KOPT-K1 (cell line): Measurements from ENCODE around the gene LAMA2.
"Not testable (repeated sequence)": the region's sequence is repeated elsewhere in the genome, so short reads cannot be mapped to it uniquely, and the experiment has no call there.

Experiments used
- H3K27ac ChIP-seq: fragments of 200-600 bp; sonication (generic); 2 replicates; pipeline ENCODE4 v1.5.1; 2016; ENCODE audit warnings: antibody characterized with exemption, mild to moderate bottlenecking, low read depth, low read length; ENCODE audit not compliant: poor library complexity, severe bottlenecking
- H3K36me3 ChIP-seq: fragments of 200-600 bp; sonication (generic); 2 replicates; pipeline ENCODE4 v1.5.1; 2017; ENCODE audit warnings: antibody characterized with exemption, mild to moderate bottlenecking, low read length, moderate library complexity; ENCODE audit not compliant: insufficient read depth
- H3K9me3 ChIP-seq: fragments of 200-600 bp; sonication (generic); 2 replicates; pipeline ENCODE4 v1.5.1; 2017; ENCODE audit warnings: antibody characterized with exemption, low read length, mild to moderate bottlenecking; ENCODE audit not compliant: insufficient read depth, poor library complexity, severe bottlenecking

LAMA2 gene

DNA sequence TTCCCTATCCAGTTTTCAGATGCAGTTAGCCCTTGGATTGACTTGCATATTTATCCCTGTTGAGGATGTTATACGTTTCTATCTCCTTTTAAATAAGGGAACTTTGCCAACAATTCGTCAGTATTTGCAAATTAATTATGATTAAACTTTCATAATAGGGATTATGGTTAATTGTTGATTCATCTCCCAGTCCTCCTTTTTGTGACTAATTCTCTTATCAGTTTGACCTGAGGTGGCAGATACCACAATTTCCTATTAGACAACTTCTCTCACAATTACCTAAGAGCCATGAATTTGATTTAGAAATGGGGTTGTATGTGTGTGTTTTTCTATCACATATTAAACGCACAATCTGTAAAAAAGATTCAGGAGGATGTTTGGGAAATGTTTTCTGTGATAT is 172.9 kb downstream of the LAMA2 start:
- no peaks in the 10 kb centered on the region for H3K9me3 ChIP-seq
- H3K36me3 ChIP-seq, result no peaks in the 10 kb centered on the region
- no peak overlapping the region for H3K27ac ChIP-seq

GRCh38 chr6:129059650-129060049 is 176.7 kb downstream of the LAMA2 start:
- no peaks in the 10 kb centered on the region for H3K9me3 ChIP-seq
- H3K36me3 ChIP-seq, result no peaks in the 10 kb centered on the region
- H3K27ac ChIP-seq, result no peak overlapping the region

GRCh38 chr6:129069006-129069405 is 186.1 kb downstream of the LAMA2 start:
- Histone ChIP-seq H3K36me3 (no peaks in the 10 kb centered on the region), H3K27ac (no peak overlapping the region), H3K9me3 (no peaks in the 10 kb centered on the region)

DNA sequence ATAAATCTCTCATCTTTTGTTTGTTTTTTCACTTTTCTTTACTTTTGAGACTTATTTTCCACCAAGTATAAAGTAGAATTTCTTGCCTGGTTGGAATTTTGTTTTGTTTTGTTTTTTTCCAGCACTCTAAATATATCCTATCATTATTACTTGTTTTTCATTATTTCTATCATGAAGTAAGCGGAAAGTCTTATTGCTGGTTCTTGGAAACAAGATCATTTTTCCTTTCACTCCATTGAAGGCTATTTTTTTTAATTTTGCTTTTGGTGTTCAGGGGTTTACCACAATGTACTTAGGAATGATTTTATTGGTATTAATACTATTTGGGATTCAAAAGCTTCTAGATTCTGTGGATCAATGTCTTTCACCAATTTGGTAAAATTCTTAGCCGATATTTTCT is 190.1 kb downstream of the LAMA2 start:
- H3K27ac ChIP-seq, result no peak overlapping the region
- H3K36me3 ChIP-seq, result no peaks in the 10 kb centered on the region
- no peaks in the 10 kb centered on the region for H3K9me3 ChIP-seq

GRCh38 chr6:129073691-129074395 is 190.9 kb downstream of the LAMA2 start:
- no peaks in the 10 kb centered on the region for H3K36me3 ChIP-seq
- no peak overlapping the region for H3K27ac ChIP-seq
- H3K9me3 ChIP-seq, result no peaks in the 10 kb centered on the region

- Histone ChIP-seq H3K36me3 (no peaks in the 10 kb centered on the region), H3K27ac (no peak overlapping the region), H3K9me3 (no peaks in the 10 kb centered on the region)
Measured at GRCh38 chr6:129084406-129084805, 201.5 kb downstream of the LAMA2 start.

- H3K36me3 ChIP-seq, H3K27ac ChIP-seq, H3K9me3 ChIP-seq: not testable (repeated sequence)
Measured at GRCh38 chr6:129088481-129088880, 205.5 kb downstream of the LAMA2 start.

DNA sequence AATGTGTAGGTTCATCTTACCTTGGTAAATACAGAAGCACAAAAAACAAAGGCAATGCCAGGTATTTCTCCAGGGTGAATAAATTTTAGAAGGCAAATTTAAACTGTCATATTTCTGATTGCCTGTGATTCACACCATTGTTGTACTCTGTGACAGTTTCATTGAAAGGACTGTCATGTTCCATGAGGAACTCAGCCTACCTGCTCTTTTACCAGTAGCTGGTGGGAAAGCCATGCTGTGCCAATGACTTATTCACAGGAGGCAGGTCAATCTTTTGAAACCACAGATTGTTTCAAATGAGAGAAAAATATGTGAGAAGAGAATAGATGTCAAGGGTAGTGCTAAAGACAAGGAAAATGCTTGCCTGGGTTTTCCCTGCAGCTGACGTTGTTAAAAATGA is 206.4 kb downstream of the LAMA2 start:
- Histone ChIP-seq H3K27ac (no peak overlapping the region), H3K9me3 (no peaks in the 10 kb centered on the region), H3K36me3 (no peaks in the 10 kb centered on the region)

- no peak overlapping the region for H3K27ac ChIP-seq
- H3K9me3 ChIP-seq, result no peaks in the 10 kb centered on the region
- H3K36me3 ChIP-seq, result no peaks in the 10 kb centered on the region
Measured at GRCh38 chr6:129094147-129094546, 211.2 kb downstream of the LAMA2 start.

- H3K36me3 ChIP-seq, result no peaks in the 10 kb centered on the region
- H3K9me3 ChIP-seq, result no peaks in the 10 kb centered on the region
- no peak overlapping the region for H3K27ac ChIP-seq
Measured at GRCh38 chr6:129096651-129097290, 213.8 kb downstream of the LAMA2 start.

GRCh38 chr6:129098061-129098553 is 215.2 kb downstream of the LAMA2 start:
- H3K36me3 ChIP-seq, result no peaks in the 10 kb centered on the region
- no peak overlapping the region for H3K27ac ChIP-seq
- H3K9me3 ChIP-seq, result no peaks in the 10 kb centered on the region

DNA sequence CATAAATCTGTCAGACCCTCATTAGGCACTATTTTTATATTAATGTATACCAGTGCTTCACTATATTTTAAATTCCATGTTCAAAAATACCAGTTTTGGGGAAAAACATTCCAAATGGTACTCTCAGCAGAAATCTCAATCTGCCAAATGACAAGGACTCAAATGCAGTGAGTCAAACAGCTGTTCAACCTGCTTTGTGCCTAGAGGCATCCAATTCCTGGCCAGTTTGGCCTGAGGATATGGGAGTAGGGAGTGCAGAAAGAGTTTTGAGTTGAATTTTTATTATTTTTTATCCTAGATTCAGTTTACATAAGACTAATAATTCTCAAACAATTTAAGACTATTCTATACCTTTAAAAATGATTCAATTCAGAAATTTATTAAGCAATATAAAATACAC is 216.8 kb downstream of the LAMA2 start:
- no peak overlapping the region for H3K27ac ChIP-seq
- no peaks in the 10 kb centered on the region for H3K9me3 ChIP-seq
- no peaks in the 10 kb centered on the region for H3K36me3 ChIP-seq

GRCh38 chr6:129100164-129100563 is 217.2 kb downstream of the LAMA2 start:
- Histone ChIP-seq H3K27ac (no peak overlapping the region), H3K9me3 (no peaks in the 10 kb centered on the region), H3K36me3 (no peaks in the 10 kb centered on the region)

DNA sequence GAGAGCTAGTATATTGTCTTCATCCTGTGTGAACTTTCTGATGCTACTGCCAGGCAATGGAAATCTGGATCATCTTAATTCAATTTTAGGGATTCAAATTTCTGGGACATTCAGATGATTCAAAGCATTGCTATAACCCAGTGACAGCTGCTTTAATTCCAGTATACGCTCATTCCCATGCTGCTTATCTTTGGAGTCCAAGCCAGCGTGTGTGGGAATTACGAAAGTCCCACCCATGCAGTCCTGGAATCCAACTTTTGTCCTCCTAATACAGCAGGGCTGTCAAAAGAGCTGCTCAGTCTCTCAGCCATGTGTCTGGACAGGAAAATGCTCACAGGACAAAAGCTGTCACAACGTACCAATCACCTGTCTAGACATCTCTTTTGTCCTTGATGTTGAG is 219.8 kb downstream of the LAMA2 start:
- H3K9me3 ChIP-seq, result no peaks in the 10 kb centered on the region
- H3K27ac ChIP-seq, result no peak overlapping the region
- H3K36me3 ChIP-seq, result no peaks in the 10 kb centered on the region

DNA sequence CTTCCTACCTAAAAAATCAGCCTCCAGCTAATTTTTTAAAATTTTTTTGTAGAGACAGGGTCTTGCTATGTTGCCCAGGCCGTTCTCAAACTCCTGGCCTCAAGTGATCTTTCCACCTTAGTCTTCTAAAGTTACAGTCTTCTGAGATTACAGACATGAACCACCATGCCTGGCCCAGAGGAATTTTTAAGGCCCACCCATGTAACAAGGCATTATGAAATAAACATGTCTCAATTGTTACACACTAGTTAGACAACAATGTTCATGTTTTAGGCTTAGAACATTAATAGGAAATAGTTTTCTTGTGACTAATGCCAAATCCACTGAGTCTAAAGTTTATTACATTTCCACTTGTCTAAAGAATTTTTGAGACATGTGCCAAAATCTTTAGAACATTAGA is 221.2 kb downstream of the LAMA2 start:
- no peak overlapping the region for H3K27ac ChIP-seq
- H3K36me3 ChIP-seq, result no peaks in the 10 kb centered on the region
- H3K9me3 ChIP-seq, result no peaks in the 10 kb centered on the region

DNA sequence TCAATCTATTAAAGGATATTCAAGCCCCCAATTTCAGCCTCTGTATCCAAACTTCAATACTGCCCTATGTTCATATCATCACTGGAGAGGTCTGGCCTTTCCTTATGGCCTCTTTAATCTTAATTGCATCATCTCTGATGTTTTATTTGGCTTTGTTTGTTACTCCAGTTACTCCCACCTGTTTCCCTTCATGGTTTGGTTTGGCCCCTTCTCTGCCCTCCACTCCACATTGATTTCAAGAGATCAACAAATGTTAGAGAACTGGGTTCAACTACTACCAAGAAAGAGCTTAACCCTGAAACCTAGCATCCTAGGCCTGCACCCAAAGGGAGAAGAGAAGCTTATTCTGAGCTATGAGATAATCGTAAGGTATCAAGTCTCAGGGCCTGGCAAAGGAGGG is 221.6 kb downstream of the LAMA2 start:
- Histone ChIP-seq H3K9me3 (no peaks in the 10 kb centered on the region), H3K27ac (no peak overlapping the region), H3K36me3 (no peaks in the 10 kb centered on the region)
